Ovary (tissue), 3 donors: ENCODE results near the gene PLXNA4.

ENCODE experiments used
- POLR2A ChIP-seq: fragments of 450-650 bp; IDR thresholded peaks from one replicate; pipeline ENCODE4 v1.6.1; 2017; ENCODE audit warnings: antibody characterized with exemption, mild to moderate bottlenecking, moderate library complexity
- TF ChIP-seq, protein P1 (sequence below), 3 donors: fragments of 450-650 bp in 2 of 3; fragments of 200-600 bp in 1 of 3; IDR thresholded peaks; one replicate each; pipeline versions ENCODE4 v1.5.1 to v1.8.0; 2016 to 2022; ENCODE audit warnings: antibody characterized with exemption in 3 of 3, mild to moderate bottlenecking in 1 of 3
- donor health status: DM: no; HTN: no; CAD: no.

DNA sequence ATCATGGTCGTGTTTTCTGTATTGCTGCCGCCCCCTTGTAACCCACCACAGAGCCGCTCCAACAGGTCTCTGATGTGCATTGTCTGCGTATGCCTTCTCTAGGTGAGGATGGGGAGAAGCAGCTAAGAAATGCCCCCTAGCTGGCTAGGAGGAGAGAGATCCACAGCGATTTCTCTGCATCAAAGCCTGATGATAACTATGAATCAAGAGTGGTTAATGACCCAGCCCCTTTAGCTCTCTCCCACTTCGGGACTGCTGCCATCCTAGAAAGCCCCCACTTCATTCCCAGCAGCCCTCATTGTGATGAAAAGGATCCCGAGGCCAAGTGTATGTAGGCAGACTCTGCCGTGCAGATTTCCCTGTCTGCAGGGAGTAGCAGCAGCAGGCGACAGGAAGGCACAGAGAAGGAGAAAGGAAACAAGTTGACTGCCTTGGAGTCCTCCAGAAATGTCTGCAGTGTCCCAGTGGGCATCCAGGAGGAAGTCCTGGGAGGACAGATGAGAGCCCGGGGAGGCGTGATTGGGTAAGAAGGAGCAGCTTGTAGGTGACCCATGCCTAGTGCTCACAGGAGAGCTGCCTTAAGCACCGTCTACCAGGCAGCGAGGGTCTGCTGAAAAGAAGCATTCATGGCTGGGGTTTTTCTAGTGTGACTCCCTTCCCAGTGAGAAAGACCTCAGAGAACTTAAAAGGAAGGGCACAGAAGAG is 2.9 kb downstream of the PLXNA4 start:
- TF ChIP-seq, protein P1, sequence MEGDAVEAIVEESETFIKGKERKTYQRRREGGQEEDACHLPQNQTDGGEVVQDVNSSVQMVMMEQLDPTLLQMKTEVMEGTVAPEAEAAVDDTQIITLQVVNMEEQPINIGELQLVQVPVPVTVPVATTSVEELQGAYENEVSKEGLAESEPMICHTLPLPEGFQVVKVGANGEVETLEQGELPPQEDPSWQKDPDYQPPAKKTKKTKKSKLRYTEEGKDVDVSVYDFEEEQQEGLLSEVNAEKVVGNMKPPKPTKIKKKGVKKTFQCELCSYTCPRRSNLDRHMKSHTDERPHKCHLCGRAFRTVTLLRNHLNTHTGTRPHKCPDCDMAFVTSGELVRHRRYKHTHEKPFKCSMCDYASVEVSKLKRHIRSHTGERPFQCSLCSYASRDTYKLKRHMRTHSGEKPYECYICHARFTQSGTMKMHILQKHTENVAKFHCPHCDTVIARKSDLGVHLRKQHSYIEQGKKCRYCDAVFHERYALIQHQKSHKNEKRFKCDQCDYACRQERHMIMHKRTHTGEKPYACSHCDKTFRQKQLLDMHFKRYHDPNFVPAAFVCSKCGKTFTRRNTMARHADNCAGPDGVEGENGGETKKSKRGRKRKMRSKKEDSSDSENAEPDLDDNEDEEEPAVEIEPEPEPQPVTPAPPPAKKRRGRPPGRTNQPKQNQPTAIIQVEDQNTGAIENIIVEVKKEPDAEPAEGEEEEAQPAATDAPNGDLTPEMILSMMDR (IDR thresholded peaks at IDR 0.05), result no peak
- TF ChIP-seq POLR2A, result no peak
